A549 (cell line): ENCODE measurements around the gene LYZL1. TPM values are rescaled to one million over a fixed set of nuclear protein-coding genes. Genes with fewer than 3 reads are reported as not detected.

Experiments used
- ATAC-seq, 2 experiments: fragments of 200-7000 bp in 1 of 2; fragments of >200 bp in 1 of 2; cut with Nextera tagmentation in 1 of 2; cut with Tn5 transposase in 1 of 2; 3 replicates each; pipeline versions ENCODE4 v1.8.0 to v1.9.1; 2018 to 2020; ENCODE audit warnings: mild to moderate bottlenecking in 1 of 2, moderate library complexity in 1 of 2
- CTCF ChIA-PET: fragments of 300-600 bp; sonication (Branson Sonifier 250); formaldehyde crosslinking; extraction: SDS; loops from one replicate; lab custom pipeline; 2021; ENCODE audit warnings: antibody characterized with exemption, inconsistent platforms; lab: Yijun Ruan, JAX
- POLR2A ChIA-PET: fragments of 350-600 bp; formaldehyde crosslinking; extraction: SDS; loops from one replicate; lab custom pipeline; 2021; ENCODE audit warnings: antibody characterized with exemption, inconsistent platforms; lab: Yijun Ruan, JAX
- DNase-seq, 2 experiments: peaks; one replicate each; pipeline versions ENCODE4 v3.0.0 to v3.0.0-alpha.2; 2011 to 2016; ENCODE audit warnings: low read depth in 1 of 2, low spot score in 1 of 2
- FAIRE-seq: peaks from 2 replicates; lab custom pipeline; 2011; peaks lifted over from hg19 to GRCh38; lab: Jason Lieb, UNC
- H3K27ac ChIP-seq, 2 experiments: fragments of >200 bp; sonication (Bioruptor Twin); formaldehyde crosslinking; 3 replicates each; pipeline ENCODE4 v1.5.1; 2016 to 2017
- H3K4me1 ChIP-seq: fragments of >200 bp; sonication (Bioruptor Twin); formaldehyde crosslinking; 3 replicates; pipeline ENCODE4 v1.6.1; 2016
- H3K4me2 ChIP-seq: fragments of >200 bp; sonication (Bioruptor Twin); formaldehyde crosslinking; 3 replicates; pipeline ENCODE4 v1.6.1; 2016
- H3K4me3 ChIP-seq: fragments of >200 bp; sonication (Bioruptor Twin); formaldehyde crosslinking; 3 replicates; pipeline ENCODE4 v1.5.1; 2016
- H3K9me3 ChIP-seq: fragments of >200 bp; sonication (Bioruptor Twin); formaldehyde crosslinking; 3 replicates; pipeline ENCODE4 v1.6.1; 2016
- BHLHE40 ChIP-seq: IDR thresholded peaks from 2 replicates; pipeline ENCODE4 v1.6.1; 2012; ENCODE audit warnings: low read depth, low read length, inconsistent platforms
- FOSB ChIP-seq: fragments of 250-450 bp; sonication (Bioruptor Pico); IDR thresholded peaks from 2 replicates; pipeline ENCODE4 v1.5.0; 2020; ENCODE audit warnings: mild to moderate bottlenecking, moderate library complexity
- FOSL2 ChIP-seq, 2 experiments: fragments of 450-650 bp in 1 of 2; fragments of >200 bp in 1 of 2; sonication (Bioruptor Twin) in 1 of 2; formaldehyde crosslinking; IDR thresholded peaks; 2 replicates each; pipeline versions ENCODE4 v1.5.0 to v1.6.1; 2016 to 2020; ENCODE audit warnings: mild to moderate bottlenecking in 1 of 2, moderate library complexity in 1 of 2
- GATA3 ChIP-seq: IDR thresholded peaks from 2 replicates; pipeline ENCODE4 v1.6.1; 2012; ENCODE audit warnings: borderline replicate concordance
- HDAC2 ChIP-seq: fragments of 200-600 bp; sonication (generic); IDR thresholded peaks from 2 replicates; pipeline ENCODE4 v1.6.1; 2016
- HOXB5 ChIP-seq: fragments of 250-450 bp; sonication (Bioruptor Pico); IDR thresholded peaks from 2 replicates; pipeline ENCODE4 v1.5.0; 2020; ENCODE audit warnings: mild to moderate bottlenecking, moderate library complexity
- JUN ChIP-seq, 2 experiments: fragments of >200 bp; sonication (Bioruptor Twin); formaldehyde crosslinking; IDR thresholded peaks; 2 replicates in 1 of 2; 3 replicates in 1 of 2; pipeline ENCODE4 v1.6.1; 2016 to 2017
- JUNB ChIP-seq: fragments of >200 bp; sonication (Bioruptor Twin); formaldehyde crosslinking; IDR thresholded peaks from 2 replicates; pipeline ENCODE4 v1.6.1; 2016
- KDM1A ChIP-seq: fragments of 200-600 bp; sonication (generic); IDR thresholded peaks from 2 replicates; pipeline ENCODE4 v1.6.1; 2016; ENCODE audit warnings: low read depth, mild to moderate bottlenecking
- KDM5A ChIP-seq: fragments of 200-600 bp; sonication (generic); IDR thresholded peaks from 2 replicates; pipeline ENCODE4 v1.6.1; 2016; ENCODE audit warnings: antibody characterized with exemption, mild to moderate bottlenecking
- MYC ChIP-seq: IDR thresholded peaks from 2 replicates; pipeline ENCODE4 v1.6.1; 2012; ENCODE audit warnings: mild to moderate bottlenecking, inconsistent platforms, low read length, improper control_type of control experiment, borderline replicate concordance
- POLR2AphosphoS2 ChIP-seq: conservative IDR thresholded peaks from 2 replicates; pipeline ENCODE4 v1.6.1; 2012; ENCODE audit warnings: low read length, improper control_type of control experiment, inconsistent platforms
- RAD21 ChIP-seq, 2 experiments: fragments of >200 bp in 1 of 2; sonication (Bioruptor Twin) in 1 of 2; formaldehyde crosslinking in 1 of 2; IDR thresholded peaks in 1 of 2; conservative IDR thresholded peaks in 1 of 2; 2 replicates in 1 of 2; 3 replicates in 1 of 2; pipeline ENCODE4 v1.6.1; 2012 to 2018; ENCODE audit warnings: inconsistent platforms in 1 of 2
- RARB ChIP-seq: fragments of 250-450 bp; sonication (Bioruptor Pico); IDR thresholded peaks from 2 replicates; pipeline ENCODE4 v1.8.0; 2021; ENCODE audit warnings: mild to moderate bottlenecking, moderate library complexity
- RFX5 ChIP-seq: fragments of 450-650 bp; IDR thresholded peaks from 2 replicates; pipeline ENCODE4 v1.7.1; 2014; ENCODE audit warnings: antibody characterized with exemption, mild to moderate bottlenecking, moderate library complexity
- RNF2 ChIP-seq: fragments of 200-600 bp; sonication (generic); IDR thresholded peaks from 2 replicates; pipeline ENCODE4 v1.6.1; 2016; ENCODE audit warnings: low read depth, mild to moderate bottlenecking, antibody characterized with exemption, moderate library complexity, borderline replicate concordance
- SREBF2 ChIP-seq: fragments of 450-650 bp; IDR thresholded peaks from 2 replicates; pipeline ENCODE4 v1.6.1; 2014; ENCODE audit warnings: mild to moderate bottlenecking, moderate library complexity
- ZC3H11A ChIP-seq: fragments of 450-650 bp; IDR thresholded peaks from 2 replicates; pipeline ENCODE4 v1.6.1; 2014; ENCODE audit warnings: antibody characterized with exemption, mild to moderate bottlenecking
- ZSCAN20 ChIP-seq: fragments of 250-450 bp; sonication (Bioruptor Pico); IDR thresholded peaks from 2 replicates; pipeline ENCODE4 v1.8.0; 2022; ENCODE audit warnings: mild to moderate bottlenecking, moderate library complexity
- WGBS: methylation state at CpG from one replicate; pipeline ENCODE4 v1.1.6; 2017; ENCODE audit errors: missing lambda C conversion rate; 5-methylcytosine and 5-hydroxymethylcytosine counted together
- polyA plus RNA-seq, 4 experiments: library from polyadenylated mRNA; depleted of rRNA in 3 of 4; stranded (reverse); fragments of >200 nt; fragmentation: RNase III in 1 of 4; extraction: RNeasy Plus Mini Kit Qiagen cat#74134 plus additional on column Dnase treatment in 1 of 4; gene quantifications; 2 replicates in 3 of 4; 3 replicates in 1 of 4; pipeline ENCODE4 v1.2.3, GENCODE V29; 2011 to 2017
- TF ChIP-seq, protein P1 (sequence below): fragments of 450-650 bp; IDR thresholded peaks from 2 replicates; pipeline ENCODE4 v1.6.1; 2014; ENCODE audit warnings: antibody characterized with exemption
- TF ChIP-seq, protein P2 (sequence below): fragments of >200 bp; sonication (Bioruptor Twin); formaldehyde crosslinking; IDR thresholded peaks from 2 replicates; pipeline ENCODE4 v1.6.1; 2016
- TF ChIP-seq, protein P3 (sequence below): fragments of >200 bp; sonication (Bioruptor Twin); formaldehyde crosslinking; IDR thresholded peaks from 3 replicates; pipeline ENCODE4 v1.5.1; 2016
- TF ChIP-seq, protein P4 (sequence below): IDR thresholded peaks from 2 replicates; pipeline ENCODE4 v1.6.1; 2012

LYZL1 gene
- polyA plus RNA-seq, 2 of the 4 experiments (the other 2 are of a cell fraction): not detected

DNA sequence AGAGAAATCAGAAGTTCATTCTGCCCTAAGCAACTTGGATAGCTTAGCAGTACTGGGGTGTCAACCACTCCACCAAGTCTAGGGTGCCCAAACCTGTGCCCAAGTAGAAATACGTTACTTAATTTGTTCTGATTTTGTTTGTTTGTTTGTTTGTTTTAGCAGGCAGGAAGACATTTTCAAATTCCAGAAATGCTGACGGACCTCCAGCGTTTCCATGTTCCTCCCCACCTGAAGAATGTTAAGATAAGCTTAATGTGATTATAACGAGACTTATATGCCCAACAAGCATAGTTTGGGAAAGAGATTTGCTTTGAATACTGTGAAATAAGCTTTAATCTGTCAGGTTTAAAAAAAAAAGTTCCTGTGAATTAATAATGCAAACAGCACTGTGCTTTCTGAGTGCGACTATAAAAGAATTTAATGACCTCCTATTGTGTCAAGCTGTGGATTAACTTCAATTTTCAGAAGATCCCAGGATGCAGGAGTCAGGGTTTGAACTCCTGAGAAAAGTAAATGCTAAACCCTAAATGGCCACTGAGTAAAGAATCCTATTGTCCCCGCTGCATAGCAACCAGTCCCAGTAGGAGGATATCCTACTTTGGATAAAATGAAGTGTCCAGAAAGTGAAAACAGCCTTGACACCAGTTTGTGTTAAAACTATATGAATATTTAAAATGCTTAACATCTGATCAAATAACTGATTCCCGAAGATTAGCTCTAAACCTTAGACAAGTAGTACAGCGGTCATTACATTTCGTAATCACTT is 56.5 kb downstream of the LYZL1 start:
- Histone ChIP-seq H3K4me1 (no peaks in the 10 kb centered on the region), H3K9me3 (peaks cover 13% of the 10 kb centered on the region; the same call in 1 of the 3 replicates), H3K27ac (no peak overlapping the region), H3K4me2 (no peak overlapping the region), H3K4me3 (no peak overlapping the region)
- DNase-seq: no peak
- CTCF ChIA-PET: interaction anchor here (0.6 to 2.1 kb wide), 4 partner anchors 13 to 103 kb away, joined by 3 to 7 read pairs (median 3); no protein-coding TSS in a partner anchor
- POLR2A ChIA-PET: no interaction called here
- no peak for ATAC-seq
- no peak for FAIRE-seq
- TF ChIP-seq FOSB (CRISPR knock-in tag) (no peak), RNF2 (no peak), JUN (IDR thresholded peaks at IDR 0.05) (no peak), RARB (CRISPR knock-in tag) (no peak), KDM5A (no peak), ZC3H11A (no peak), HOXB5 (no peak), HDAC2 (no peak), BHLHE40 (no peak), GATA3 (no peak)
- TF ChIP-seq, protein P1, sequence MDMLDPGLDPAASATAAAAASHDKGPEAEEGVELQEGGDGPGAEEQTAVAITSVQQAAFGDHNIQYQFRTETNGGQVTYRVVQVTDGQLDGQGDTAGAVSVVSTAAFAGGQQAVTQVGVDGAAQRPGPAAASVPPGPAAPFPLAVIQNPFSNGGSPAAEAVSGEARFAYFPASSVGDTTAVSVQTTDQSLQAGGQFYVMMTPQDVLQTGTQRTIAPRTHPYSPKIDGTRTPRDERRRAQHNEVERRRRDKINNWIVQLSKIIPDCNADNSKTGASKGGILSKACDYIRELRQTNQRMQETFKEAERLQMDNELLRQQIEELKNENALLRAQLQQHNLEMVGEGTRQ: no peak
- TF ChIP-seq, protein P2, sequence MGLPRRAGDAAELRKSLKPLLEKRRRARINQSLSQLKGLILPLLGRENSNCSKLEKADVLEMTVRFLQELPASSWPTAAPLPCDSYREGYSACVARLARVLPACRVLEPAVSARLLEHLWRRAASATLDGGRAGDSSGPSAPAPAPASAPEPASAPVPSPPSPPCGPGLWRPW: no peak
- TF ChIP-seq, protein P3, sequence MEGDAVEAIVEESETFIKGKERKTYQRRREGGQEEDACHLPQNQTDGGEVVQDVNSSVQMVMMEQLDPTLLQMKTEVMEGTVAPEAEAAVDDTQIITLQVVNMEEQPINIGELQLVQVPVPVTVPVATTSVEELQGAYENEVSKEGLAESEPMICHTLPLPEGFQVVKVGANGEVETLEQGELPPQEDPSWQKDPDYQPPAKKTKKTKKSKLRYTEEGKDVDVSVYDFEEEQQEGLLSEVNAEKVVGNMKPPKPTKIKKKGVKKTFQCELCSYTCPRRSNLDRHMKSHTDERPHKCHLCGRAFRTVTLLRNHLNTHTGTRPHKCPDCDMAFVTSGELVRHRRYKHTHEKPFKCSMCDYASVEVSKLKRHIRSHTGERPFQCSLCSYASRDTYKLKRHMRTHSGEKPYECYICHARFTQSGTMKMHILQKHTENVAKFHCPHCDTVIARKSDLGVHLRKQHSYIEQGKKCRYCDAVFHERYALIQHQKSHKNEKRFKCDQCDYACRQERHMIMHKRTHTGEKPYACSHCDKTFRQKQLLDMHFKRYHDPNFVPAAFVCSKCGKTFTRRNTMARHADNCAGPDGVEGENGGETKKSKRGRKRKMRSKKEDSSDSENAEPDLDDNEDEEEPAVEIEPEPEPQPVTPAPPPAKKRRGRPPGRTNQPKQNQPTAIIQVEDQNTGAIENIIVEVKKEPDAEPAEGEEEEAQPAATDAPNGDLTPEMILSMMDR: no peak
- WGBS: 72% methylated on average over 9 of the region's 9 CpGs

DNA sequence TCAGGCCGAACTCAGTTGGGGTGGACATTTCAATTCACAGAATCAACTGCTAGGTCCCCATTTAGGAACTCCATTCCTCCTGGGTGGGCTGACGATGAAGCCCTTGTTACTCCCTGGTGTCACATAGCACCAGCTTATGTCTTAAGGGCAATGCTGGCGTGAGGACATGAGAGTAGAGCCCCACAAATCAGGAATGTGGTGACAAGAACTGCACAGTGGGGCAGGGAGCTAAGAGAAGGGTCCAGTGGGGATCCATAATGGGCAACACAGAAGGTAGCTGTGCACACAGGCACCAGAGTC is 57.0 kb downstream of the LYZL1 start:
- no peak for ATAC-seq
- TF ChIP-seq ZSCAN20 (CRISPR knock-in tag): no peak
- TF ChIP-seq JUNB: no peak
- no peak for TF ChIP-seq SREBF2
- no peak for TF ChIP-seq POLR2AphosphoS2
- TF ChIP-seq FOSL2 (IDR thresholded peaks at IDR 0.05): no peak
- no peak for TF ChIP-seq FOSL2 (CRISPR knock-in tag; IDR thresholded peaks at IDR 0.05)
- TF ChIP-seq RFX5: no peak
- no peak for TF ChIP-seq RAD21 (conservative IDR thresholded peaks at IDR 0.05 in 1 of 2, IDR thresholded peaks at IDR 0.05 in 1 of 2)
- TF ChIP-seq KDM1A: no peak
- TF ChIP-seq, protein P4, sequence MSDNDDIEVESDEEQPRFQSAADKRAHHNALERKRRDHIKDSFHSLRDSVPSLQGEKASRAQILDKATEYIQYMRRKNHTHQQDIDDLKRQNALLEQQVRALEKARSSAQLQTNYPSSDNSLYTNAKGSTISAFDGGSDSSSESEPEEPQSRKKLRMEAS: no peak
- TF ChIP-seq MYC: no peak
- TF ChIP-seq, all 56 proteins: peak for 0
- FAIRE-seq (no peak), DNase-seq (no peak)
- ChIA-PET CTCF (interaction anchor here (0.9 to 2.1 kb wide), 2 partner anchors 12 to 103 kb away, joined by 3 to 7 read pairs; no protein-coding TSS in a partner anchor), POLR2A (no interaction called here)
- peaks cover 13% of the 10 kb centered on the region; the same call in 1 of the 3 replicates for H3K9me3 ChIP-seq
- H3K4me1 ChIP-seq: no peaks in the 10 kb centered on the region
- WGBS: 81% methylated on average over 3 of the region's 3 CpGs
- H3K4me2 ChIP-seq: no peak overlapping the region
- H3K27ac ChIP-seq: no peak overlapping the region
- no peak overlapping the region for H3K4me3 ChIP-seq
